ENCODE data around the gene FBXO9.

- TF ChIP-seq CTCF (IDR thresholded peaks at IDR 0.05), result no peak
- TF ChIP-seq POLR2A (IDR thresholded peaks at IDR 0.05), result no peak
These were observed 15.6 kb downstream of the FBXO9 start for GRCh38 chr6:53080813-53081212.

Data from breast epithelium (tissue), 3 donors.